ENCODE results near the gene AP3M1. TPM values are rescaled to one million over a fixed set of nuclear protein-coding genes. Genes with fewer than 3 reads are reported as not detected.

The AP3M1 gene
- total and polyA plus RNA-seq, 2 experiments from 2014 or later, result 29.1 to 35.6 TPM

DNA sequence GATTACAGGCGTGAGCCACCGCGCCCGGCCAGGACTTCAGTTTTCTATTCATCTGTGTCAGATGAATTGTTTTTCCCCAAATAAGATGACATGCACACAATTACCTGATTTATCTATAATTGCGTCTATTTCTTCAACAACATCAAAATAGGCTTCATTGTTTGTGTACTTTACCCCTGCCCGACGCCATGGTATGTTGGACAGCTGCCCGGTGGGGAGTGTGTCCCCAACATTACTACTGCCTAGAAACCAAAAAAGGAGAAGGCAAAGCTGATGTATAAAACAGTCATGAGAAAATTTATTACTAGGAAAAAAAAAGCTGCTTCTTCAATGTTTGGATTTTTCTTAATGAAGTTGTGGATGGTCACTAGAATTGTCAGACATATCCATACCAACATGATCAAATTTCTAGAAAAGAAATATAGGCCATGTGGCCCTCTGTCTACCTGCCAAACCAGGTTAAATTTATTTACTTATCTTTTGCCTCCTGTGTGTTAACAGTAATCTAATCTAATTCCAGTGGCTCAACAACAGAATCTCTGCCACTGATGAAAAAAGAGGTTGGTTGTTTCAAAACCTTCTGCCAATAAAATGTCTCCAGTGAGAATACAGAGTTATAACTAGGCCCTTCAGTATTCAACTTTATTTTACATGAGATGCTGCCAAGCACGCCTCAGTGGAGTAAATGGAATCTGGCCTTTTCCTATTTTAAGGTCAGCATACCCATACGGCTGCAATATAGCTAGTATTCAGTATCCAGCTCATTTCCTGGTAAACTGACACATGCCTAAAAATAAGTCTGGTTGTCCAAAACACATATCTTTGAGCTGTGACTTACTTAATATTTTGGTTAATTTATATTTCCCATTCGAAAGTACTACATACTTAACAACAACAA lies 16.5 kb downstream of the AP3M1 start:
- no peak overlapping the region for H3K27ac ChIP-seq

DNA sequence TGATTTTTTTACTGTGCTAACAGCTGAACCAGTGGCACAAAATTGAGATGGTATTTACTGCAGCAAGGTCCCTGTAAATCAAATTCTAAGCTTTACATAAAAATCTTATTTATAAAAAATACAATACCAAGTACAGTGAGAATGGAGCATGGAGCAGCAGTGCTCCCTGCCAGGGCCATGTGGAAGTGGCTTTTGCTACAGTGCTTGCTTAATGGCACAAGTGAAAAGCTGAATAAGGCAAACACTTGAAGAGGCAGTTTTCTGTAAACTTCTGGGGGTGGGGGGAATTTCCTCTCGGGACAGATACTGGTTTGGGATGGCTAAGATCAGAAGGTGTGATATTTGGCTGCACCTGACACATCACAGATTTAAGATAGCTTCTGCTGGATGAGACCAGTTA lies 27.5 kb downstream of the AP3M1 start:
- 0% methylated on average over 1 of the region's 1 CpG for WGBS, 2 experiments (ENCODE audit: low coverage in 1 of 2, low lambda C conversion rate in 2 of 2, missing lambda C conversion rate in 2 of 2)
- in situ Hi-C loops (cut with MboI), result no loop called here
- 0 out of 2 replicates have a peak, but pooled peaks cover 8% of the 10 kb centered on the region for H3K79me2 ChIP-seq (ENCODE audit: insufficient read depth)
- H3K4me3 ChIP-seq, result no peak overlapping the region
- H3K4me2 ChIP-seq (ENCODE audit: unreplicated experiment), result no peak overlapping the region
- peaks cover 13% of the 10 kb centered on the region for H3K4me1 ChIP-seq (ENCODE audit: insufficient read depth)
- H3K27me3 ChIP-seq (replicated peaks; ENCODE audit: insufficient read depth), result no peaks in the 10 kb centered on the region
- H4K20me1 ChIP-seq (ENCODE audit: insufficient read depth), result no peaks in the 10 kb centered on the region
- H3K27ac ChIP-seq, result no peak overlapping the region
- H3K36me3 ChIP-seq (ENCODE audit: low read depth), result peaks cover 75% of the 10 kb centered on the region
- H2AFZ ChIP-seq, result no peak overlapping the region
- H3K9me2 ChIP-seq (ENCODE audit: insufficient read depth), result no peaks in the 10 kb centered on the region
- peaks cover 83% of the 10 kb centered on the region for H3F3A ChIP-seq (ENCODE audit: insufficient read depth)
- H3K9me3 ChIP-seq (ENCODE audit: low read depth), result no peaks in the 10 kb centered on the region
- H3K9ac ChIP-seq, result no peak overlapping the region
- DNase-seq, result no peak
- TF ChIP-seq EZH2 (IDR thresholded peaks at IDR 0.05; ENCODE audit: insufficient read depth, poor library complexity, severe bottlenecking) (no peak), EZH2phosphoT487 (IDR thresholded peaks at IDR 0.05; ENCODE audit: insufficient read depth, low read depth) (no peak)

More for the DNA sequence above, 16.5 kb downstream of the AP3M1 start:
- H3K36me3 ChIP-seq (ENCODE audit: low read depth), result peaks cover 55% of the 10 kb centered on the region
- no peak overlapping the region for H2AFZ ChIP-seq
- H4K20me1 ChIP-seq (ENCODE audit: insufficient read depth), result no peaks in the 10 kb centered on the region
- H3K27me3 ChIP-seq (replicated peaks; ENCODE audit: insufficient read depth), result no peaks in the 10 kb centered on the region
- H3K4me2 ChIP-seq (ENCODE audit: unreplicated experiment), result no peak overlapping the region
- H3K9me2 ChIP-seq (ENCODE audit: insufficient read depth), result no peaks in the 10 kb centered on the region
- in situ Hi-C loops (cut with MboI), result no loop called here
- WGBS, 2 experiments (ENCODE audit: low coverage in 1 of 2, low lambda C conversion rate in 2 of 2, missing lambda C conversion rate in 2 of 2), result 95% methylated on average over 11 of the region's 11 CpGs
- peaks cover 17% of the 10 kb centered on the region for H3K79me2 ChIP-seq (ENCODE audit: insufficient read depth)
- H3F3A ChIP-seq (ENCODE audit: insufficient read depth), result peaks cover 6% of the 10 kb centered on the region; the same call in 1 of the 2 replicates
- no peak for DNase-seq
- no peak overlapping the region for H3K9ac ChIP-seq
- H3K4me1 ChIP-seq (ENCODE audit: insufficient read depth), result no peaks in the 10 kb centered on the region
- TF ChIP-seq EZH2phosphoT487 (IDR thresholded peaks at IDR 0.05; ENCODE audit: insufficient read depth, low read depth), result no peak
- no peak for TF ChIP-seq EZH2 (IDR thresholded peaks at IDR 0.05; ENCODE audit: insufficient read depth, poor library complexity, severe bottlenecking)
- no peak overlapping the region for H3K4me3 ChIP-seq
- H3K9me3 ChIP-seq (ENCODE audit: low read depth), result no peaks in the 10 kb centered on the region

GRCh38 chr10:74122060-74122459 lies 28.6 kb downstream of the AP3M1 start:
- peaks cover 79% of the 10 kb centered on the region for H3K36me3 ChIP-seq (ENCODE audit: low read depth)
- in situ Hi-C loops (cut with MboI), result no loop called here
- H3K9me2 ChIP-seq (ENCODE audit: insufficient read depth), result no peaks in the 10 kb centered on the region
- DNase-seq, result no peak
- H3K9ac ChIP-seq, result no peak overlapping the region
- no peak overlapping the region for H3K27ac ChIP-seq
- no peak overlapping the region for H3K4me3 ChIP-seq
- no peaks in the 10 kb centered on the region for H4K20me1 ChIP-seq (ENCODE audit: insufficient read depth)
- TF ChIP-seq EZH2 (IDR thresholded peaks at IDR 0.05; ENCODE audit: insufficient read depth, poor library complexity, severe bottlenecking) (no peak), EZH2phosphoT487 (IDR thresholded peaks at IDR 0.05; ENCODE audit: insufficient read depth, low read depth) (no peak)
- 0 out of 2 replicates have a peak, but pooled peaks cover 8% of the 10 kb centered on the region for H3K79me2 ChIP-seq (ENCODE audit: insufficient read depth)
- WGBS, 2 experiments (ENCODE audit: low coverage in 1 of 2, low lambda C conversion rate in 2 of 2, missing lambda C conversion rate in 2 of 2), result 24 to 28% methylated on average over 3 of the region's 3 CpGs
- H3K4me2 ChIP-seq (ENCODE audit: unreplicated experiment), result no peak overlapping the region
- no peaks in the 10 kb centered on the region for H3K9me3 ChIP-seq (ENCODE audit: low read depth)
- no peak overlapping the region for H2AFZ ChIP-seq
- H3K27me3 ChIP-seq (replicated peaks; ENCODE audit: insufficient read depth), result no peaks in the 10 kb centered on the region
- peaks cover 93% of the 10 kb centered on the region for H3F3A ChIP-seq (ENCODE audit: insufficient read depth)
- peaks cover 13% of the 10 kb centered on the region for H3K4me1 ChIP-seq (ENCODE audit: insufficient read depth)

GRCh38 chr10:74121368-74121767 lies 29.3 kb downstream of the AP3M1 start:
- Histone ChIP-seq H3K9ac (no peak overlapping the region), H3K27me3 (replicated peaks; ENCODE audit: insufficient read depth) (no peaks in the 10 kb centered on the region), H4K20me1 (ENCODE audit: insufficient read depth) (no peaks in the 10 kb centered on the region), H2AFZ (no peak overlapping the region), H3K9me2 (ENCODE audit: insufficient read depth) (no peaks in the 10 kb centered on the region), H3F3A (ENCODE audit: insufficient read depth) (peaks cover 97% of the 10 kb centered on the region), H3K79me2 (ENCODE audit: insufficient read depth) (peaks cover 12% of the 10 kb centered on the region; the same call in 1 of the 2 replicates), H3K9me3 (ENCODE audit: low read depth) (no peaks in the 10 kb centered on the region), H3K4me3 (no peak overlapping the region), H3K27ac (no peak overlapping the region), H3K4me1 (ENCODE audit: insufficient read depth) (peaks cover 13% of the 10 kb centered on the region), H3K36me3 (ENCODE audit: low read depth) (peaks cover 81% of the 10 kb centered on the region), H3K4me2 (ENCODE audit: unreplicated experiment) (no peak overlapping the region)
- in situ Hi-C loops (cut with MboI), result no loop called here
- no peak for TF ChIP-seq EZH2 (IDR thresholded peaks at IDR 0.05; ENCODE audit: insufficient read depth, poor library complexity, severe bottlenecking)
- no peak for TF ChIP-seq EZH2phosphoT487 (IDR thresholded peaks at IDR 0.05; ENCODE audit: insufficient read depth, low read depth)
- 92 to 100% methylated on average over 1 of the region's 1 CpG for WGBS, 2 experiments (ENCODE audit: low coverage in 1 of 2, low lambda C conversion rate in 2 of 2, missing lambda C conversion rate in 2 of 2)
- no peak for DNase-seq

Data from GM23248 (cell line).